GM19324 (cell line): ENCODE results near the gene EPS8.
"Not testable (repeated sequence)": the region's sequence is repeated elsewhere in the genome, so short reads cannot be mapped to it uniquely, and the experiment has no call there.

ENCODE experiments used
- ATAC-seq: cut with Tn5 transposase; IDR thresholded peaks from one replicate; pipeline ENCODE4 v1.9.1; 2021; ENCODE audit warnings: mild to moderate bottlenecking, moderate library complexity; ENCODE audit not compliant: unreplicated experiment, low FRiP score

EPS8 gene

DNA sequence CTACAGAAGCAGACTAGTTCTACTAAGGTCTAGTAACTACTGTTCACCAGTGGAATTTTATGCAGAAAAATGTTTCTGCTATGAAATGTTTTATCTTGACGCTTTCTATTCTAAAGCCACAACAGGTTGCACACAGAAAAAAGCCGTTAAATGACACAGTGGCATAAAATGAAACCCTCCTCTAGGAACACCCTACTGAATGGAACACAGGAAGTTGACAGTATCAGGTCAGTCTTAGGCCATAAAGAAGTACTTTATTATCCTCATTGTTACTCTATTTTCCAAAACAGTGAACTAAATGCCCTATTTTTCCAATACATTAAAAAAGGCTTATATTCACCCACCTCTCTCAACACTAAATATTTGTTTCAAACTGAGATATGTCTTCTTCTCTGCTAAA is 21.9 kb downstream of the EPS8 start:
- ATAC-seq, result peak; percentile 65

DNA sequence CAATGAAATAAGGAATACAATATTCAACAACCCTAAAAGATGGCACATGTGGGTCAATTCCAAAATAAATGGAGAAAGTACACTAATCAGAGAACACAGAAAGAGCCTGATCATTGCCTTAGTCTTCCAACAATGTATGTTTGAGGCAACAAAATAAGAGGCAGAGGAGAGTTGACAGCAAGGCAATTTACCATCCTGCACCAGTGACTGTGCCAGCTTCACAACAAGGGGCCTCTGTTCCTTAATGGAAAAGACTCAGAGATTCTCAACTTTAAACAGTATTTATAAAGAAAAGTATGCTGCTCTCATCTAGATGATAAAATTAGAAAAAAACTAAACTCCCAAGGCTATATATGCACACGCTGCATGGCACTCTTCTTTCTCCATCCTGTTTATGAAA is 25.9 kb downstream of the EPS8 start:
- ATAC-seq, result no peak

DNA sequence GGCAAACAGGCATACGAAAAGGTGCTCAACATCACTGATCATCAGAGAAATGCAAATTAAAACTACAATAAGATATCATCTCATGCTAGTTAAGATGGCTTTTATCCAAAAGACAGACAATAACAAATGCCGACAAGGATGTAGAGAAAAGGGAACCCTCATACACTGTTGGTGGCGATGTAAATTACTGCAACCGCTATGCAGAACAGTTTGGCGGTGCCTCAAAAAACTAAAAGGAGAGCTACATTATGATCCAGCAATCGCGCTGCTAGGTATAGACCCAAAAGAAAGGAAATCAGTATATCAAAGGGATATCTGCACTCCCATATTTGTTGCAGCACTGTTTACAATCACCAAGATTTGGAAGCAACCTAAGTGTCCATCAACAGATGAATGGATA is 27.0 kb downstream of the EPS8 start:
- ATAC-seq, result not testable (repeated sequence)

DNA sequence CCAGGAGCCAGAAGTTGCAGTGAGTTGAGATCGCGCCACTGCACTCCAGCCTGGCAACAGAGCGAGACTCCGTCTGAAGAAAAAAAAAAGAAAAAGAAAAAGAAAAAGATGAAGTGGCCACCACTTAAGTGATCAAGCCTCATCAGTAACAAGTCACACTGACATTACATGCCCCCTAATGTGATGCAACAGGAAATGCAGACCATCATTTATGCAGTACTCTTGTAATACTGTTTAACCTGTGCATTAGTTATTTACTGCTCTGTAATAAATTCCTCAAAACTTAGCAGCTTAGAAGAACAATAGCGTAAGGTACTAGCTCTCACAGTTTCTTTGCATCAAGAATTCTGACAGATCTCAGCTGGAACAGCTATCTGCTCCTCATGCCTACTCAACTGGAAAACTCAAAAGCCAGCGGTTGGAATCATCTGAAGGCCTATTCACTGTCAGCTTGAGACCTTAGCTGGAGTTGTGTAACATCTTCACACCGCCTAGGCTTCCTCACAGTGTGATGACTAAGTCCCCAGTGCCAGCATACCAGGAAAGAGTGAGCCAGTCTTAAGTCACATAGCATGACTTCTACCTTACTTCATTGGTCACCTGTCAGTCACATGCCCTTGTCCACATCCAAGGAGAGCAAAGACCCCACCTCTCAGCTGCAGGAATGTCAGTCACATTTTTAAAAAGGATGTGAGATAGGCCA is 31.5 kb downstream of the EPS8 start:
- no peak for ATAC-seq

DNA sequence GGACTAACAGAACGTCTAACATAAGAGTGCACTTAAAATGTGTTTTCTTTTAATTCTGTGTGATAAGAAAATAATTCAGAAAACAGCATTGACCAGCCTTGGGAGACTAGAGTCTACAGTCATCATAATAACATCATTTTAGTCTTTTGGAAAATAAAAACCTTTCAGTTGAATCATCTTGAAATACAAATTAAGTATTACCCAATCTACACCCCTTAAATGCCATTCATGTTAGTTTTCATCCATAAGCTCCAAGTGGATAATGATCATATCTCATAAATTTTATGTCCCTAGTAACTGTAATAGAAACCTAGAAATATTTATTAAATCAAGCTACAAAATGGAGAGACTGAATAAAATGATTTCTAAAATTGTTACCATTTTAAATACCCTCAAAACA is 32.4 kb downstream of the EPS8 start:
- no peak for ATAC-seq

DNA sequence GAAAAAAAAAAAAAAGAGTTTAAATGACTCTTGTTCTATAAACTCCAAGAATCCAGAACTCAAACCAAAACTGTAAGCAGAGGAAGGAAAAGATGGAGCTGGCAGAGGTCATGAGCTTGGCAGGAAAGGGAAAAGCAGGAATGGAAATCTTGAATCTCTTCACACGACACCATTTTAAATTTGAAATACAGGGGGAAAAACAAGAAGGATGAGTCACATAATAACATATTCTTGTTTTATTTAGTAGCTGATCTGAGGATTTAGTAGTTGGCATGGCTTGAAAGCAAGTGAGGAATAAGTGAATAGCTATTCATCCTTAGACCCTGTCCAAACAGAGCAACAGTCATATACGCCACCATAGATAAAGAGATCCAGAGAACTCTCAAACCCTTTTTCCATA is 35.0 kb downstream of the EPS8 start:
- no peak for ATAC-seq

DNA sequence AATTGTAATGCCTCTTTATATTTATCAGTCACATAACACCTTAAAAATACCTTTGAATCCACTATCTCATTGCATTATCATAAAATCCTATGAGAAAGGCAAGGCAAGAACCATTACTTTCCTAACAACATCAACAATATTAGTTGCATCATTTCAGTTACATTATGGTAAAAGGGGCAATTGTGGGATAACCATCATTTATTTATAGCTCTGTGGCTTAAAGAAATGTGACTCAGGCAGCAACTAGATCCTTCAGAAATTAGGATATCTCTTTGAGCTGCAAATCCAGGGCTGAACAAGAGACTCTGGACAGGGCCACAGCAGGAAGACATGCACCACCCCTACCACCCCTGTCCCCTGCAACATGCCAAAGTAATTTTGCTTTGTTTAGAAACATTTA is 36.4 kb downstream of the EPS8 start:
- ATAC-seq, result no peak

DNA sequence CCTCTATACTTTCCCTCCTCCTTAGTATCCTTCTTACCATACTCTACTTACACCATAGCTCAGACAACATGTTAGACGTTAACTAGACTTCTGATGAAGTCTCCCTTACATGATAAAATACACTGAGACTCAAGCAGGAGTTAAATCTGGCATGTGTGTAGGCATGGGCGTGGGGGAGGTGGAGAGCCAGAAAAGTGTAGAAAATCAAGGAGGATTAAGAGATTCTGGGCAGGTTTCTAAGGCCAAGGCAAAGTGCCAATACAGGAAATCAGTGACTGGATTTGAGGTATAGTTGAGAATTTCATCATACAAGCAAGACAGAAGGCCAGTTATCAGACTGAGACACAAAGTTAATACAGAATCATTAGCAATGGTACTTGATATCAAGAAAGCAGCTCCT is 37.4 kb downstream of the EPS8 start:
- no peak for ATAC-seq

DNA sequence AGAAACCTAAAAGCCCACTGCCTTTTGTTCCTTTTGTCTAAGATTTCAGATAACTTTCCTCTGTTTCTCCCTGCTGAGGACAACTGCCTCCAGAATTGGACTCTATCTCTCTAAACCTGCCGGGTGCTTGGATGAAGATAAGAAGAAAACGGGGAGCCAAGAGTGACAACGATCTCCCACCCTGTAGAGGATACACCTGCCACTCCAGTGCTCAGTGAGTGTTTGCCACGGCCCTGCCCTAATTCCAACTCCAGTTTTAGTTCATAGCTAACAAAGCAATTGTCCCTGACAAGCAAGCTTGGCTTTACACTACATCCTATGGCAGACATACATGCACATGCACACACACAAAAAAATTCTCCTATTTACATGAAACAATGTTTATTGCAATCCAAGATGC is 39.3 kb downstream of the EPS8 start:
- ATAC-seq, result no peak

DNA sequence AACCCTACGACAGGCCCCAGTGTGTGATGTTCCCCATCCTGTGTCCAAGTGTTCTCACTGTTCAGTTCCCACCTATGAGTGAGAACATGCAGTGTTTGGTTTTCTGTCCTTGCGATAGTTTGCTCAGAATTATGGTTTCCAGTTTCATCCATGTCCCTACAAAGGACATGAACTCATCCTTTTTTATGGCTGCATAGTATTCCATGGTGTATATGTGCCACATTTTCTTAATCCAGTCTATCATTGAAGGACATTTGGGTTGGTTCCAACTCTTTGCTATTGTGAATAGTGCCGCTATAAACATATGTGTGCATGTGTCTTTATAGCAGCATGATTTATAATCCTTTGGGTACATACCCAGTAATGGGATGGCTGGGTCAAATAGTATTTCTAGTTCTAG is 47.3 kb downstream of the EPS8 start:
- not testable (repeated sequence) for ATAC-seq

DNA sequence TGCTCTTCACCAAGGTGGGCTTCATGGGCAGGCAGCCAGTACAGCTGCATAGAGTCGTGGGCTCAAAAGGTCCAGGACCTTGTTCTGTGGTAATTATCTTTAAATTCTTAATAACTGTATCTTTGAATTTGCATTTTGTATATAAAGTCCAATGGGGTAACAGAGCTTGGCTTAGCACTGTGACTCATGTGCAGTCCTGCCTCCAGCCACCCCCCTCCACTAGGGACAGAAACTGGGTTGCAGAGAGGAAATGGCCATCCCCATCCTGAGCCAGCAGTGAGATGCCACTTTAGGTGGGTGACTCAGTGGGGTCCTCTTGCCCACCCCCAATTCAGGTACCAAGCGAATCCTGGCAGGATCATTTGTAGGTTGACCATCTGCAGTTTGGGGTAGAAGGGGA is 48.1 kb downstream of the EPS8 start:
- no peak for ATAC-seq

DNA sequence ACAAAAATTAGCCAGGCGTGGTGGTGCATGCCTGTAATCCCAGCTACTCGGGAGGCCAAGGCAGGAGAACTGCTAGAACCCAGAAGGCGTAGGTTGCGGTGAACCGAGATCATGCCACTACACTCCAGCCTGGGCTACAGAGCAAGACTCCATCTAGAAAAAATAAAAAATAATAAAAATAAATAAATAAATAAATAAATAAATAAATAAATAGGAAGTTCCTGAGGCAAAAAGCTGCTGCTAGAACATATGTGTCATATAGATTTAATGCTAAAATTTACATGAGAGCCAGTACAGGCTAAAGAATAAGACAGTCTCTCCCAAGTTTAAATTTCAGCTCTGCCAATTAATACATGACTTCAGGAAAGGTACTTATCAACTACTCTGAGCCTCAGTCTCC is 48.8 kb downstream of the EPS8 start:
- not testable (repeated sequence) for ATAC-seq

DNA sequence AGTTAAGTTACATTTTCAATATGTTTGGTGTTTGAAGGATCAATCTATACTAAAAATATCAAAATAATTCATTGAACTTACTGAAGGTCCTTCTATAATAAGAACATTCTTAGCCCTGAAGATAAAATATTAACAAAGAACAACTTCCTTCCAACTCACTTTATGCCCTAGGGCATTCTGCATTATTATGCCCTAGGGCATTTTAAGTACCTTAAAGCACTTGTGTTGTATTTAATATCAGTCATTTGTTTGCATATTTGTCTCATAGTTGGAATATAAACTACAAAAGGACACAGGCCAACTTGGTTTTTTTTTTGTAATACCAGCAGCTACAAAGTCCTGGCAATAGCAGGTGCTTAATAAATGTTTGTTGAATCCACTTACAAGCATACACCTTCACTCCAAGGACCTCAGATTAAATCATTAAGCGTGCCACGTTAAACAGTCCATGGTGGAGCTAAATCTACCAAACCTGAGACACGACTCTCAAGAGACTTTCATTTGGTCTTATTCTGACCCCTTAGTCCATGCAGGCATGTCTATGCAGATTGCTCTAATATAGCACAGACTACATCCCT is 50.7 kb downstream of the EPS8 start:
- no peak for ATAC-seq

DNA sequence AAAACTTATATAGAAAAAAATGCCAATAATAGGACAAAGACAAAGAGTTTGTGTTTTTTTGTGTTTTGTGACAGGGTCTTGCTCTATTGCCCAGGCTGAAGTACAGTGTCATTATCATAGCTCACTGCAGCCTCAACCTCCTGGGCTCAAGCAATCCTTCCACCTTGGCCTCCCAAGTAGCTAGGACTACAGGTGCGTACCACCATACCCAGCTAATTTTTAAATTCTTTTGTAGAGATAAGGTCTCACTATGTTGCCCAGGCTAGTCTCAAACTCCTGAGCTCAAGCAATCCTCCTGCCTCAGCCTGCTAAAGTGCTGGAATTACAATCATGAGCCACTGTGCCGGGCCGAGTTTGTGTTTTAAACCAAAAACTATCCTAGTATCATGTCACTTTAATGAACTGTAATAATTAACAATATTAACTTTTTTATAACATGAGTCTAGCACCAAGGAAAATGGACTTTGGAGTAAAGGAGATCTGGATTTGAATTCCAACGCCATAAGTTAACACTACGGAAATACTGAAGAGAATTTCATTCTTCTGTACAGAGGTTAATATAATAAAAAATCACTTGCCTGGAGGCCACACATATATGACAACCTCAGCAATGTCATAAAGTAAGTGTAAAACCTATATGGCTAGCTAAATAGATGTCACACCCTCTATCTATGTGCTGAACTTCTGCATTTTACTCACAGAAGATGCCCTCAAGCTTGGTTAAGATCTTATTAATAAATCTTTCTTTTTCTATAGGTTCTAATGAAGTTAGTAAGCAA is 53.2 kb downstream of the EPS8 start:
- no peak for ATAC-seq

DNA sequence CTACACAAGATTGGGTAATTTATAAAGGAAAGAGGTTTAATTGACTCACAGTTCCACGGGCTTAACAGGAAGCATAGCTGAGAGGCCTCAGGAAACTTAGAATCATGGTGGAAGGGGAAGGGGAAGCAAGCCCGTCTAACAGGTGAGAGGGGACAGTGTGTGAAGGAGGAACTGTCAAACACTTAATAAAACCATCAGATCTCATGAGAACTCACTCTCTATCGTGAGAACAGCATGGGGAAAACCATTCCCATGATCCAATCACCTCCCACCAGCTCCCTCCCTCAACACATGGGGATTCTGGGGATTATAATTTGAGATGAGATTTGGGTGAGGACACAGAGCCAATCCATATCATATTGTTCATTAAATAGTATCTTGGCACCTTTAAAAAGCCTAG is 56.1 kb downstream of the EPS8 start:
- ATAC-seq, result peak; percentile 37

DNA sequence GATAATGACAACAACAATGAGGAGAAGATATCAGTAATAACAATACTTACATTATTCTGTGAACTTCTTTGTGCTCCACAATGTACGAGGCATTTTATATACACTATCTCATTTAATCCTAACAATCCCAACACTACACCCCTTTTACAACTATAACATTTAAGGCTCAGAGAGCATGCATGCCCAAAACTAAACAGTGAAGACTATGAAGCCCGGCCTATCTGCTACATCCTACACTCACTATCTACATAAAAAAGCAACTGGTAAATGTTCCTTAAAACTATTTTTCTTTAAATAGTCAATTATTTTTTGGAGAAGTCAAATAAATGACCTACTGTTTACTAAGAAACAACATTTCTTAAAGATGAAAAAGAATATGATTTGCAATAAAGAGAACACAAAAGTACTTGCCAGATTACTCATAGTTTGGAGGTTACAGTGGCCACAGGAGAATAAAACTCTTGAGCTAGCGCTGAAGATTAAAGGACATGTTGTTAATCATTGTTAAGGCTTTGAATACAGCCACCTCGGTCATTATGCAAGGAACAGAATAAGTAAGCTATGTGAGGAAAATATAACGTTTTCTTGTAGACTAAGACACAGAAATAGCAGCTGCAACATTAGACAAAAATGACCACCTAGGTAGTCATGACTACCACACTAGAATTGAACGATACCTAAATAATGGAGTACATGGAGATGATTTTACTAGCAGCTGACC is 56.7 kb downstream of the EPS8 start:
- peak; percentile 64 for ATAC-seq

DNA sequence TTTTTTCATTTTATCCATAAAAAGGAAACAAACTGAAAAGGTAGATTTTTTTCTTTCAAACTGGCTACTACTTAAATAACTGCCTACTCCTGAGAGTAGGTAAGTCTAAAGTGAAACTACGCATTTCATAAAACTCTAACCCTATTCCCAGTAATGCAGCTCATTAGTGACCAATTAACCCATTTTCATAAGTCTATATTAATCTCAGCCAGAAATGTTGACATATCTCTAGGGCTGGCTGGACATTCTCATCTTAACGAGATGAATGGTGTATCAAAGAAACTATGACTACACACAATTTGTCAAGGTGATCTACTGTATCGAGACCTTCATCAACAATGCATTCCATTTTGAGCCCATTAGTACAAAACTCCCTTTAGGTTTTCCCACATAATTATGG is 57.2 kb downstream of the EPS8 start:
- ATAC-seq, result no peak

DNA sequence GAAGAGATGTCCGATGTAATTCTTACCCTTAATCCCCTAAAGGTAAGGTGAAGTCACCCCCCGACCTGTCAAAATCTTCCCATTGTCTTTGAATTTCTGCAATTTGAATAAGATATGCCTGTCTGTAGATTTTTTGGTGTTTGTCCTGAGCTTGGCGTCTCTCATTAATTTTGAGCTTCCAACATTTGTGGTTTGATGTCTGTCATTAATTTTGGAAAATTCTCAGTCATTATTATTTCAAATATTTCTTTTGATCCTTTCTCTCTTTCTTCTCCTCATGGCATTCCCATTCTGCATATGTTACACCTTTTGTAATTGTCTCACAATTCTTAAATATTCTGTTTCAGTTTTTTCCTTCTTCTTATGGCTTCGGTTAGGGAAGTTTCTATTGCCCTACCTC is 60.1 kb downstream of the EPS8 start:
- ATAC-seq, result no peak

DNA sequence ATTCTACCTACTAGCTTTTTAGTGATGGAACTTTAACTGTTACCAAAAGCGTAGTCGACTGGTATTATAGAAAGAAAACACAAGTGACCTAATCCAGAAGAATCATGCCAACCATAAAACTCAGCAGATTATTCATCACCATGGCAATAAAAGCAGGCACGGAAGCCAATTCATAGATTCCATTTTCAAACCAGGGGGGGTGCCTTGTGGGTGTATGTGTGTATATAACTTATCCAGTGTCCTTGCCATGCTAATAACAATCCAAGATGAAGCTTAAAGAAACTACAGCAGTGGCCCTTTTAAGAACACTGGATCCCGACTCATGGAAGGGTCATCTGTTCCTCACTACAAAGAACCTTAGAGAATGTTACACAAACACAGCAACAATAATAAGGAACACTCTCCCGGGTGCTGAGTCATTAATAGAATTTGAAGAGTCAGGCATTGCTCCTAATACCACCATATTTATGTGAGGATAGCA is 61.0 kb downstream of the EPS8 start:
- no peak for ATAC-seq

DNA sequence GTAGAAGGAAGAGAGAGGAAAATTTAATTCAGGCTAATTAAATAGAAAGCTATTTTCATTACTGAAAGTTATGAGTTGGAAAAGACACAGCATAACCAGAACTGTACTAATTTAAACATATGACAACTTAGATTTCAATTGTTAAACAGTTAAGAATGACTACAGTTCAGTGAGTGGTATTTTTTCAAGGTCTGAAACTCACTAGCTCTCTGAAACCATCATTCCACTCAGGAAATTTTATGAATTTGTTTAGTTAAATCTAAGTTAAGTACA is 62.4 kb downstream of the EPS8 start:
- no peak for ATAC-seq
